ENCODE data around the gene KDM1B.
"Not testable (repeated sequence)": the region's sequence is repeated elsewhere in the genome, so short reads cannot be mapped to it uniquely, and the experiment has no call there.

The KDM1B gene

GRCh38 chr6:18155150-18155863 is at the start of gene KDM1B:
Gene KDM1B (plus strand): TSS chr6:18155422. CDS start chr6:18159896, 4,474 bp downstream.
- DNase-seq, result peak; percentile 98

- DNase-seq, result no peak
Measured at GRCh38 chr6:18107061-18107460, 48.2 kb upstream of the KDM1B start.

- no peak for DNase-seq
Measured at GRCh38 chr6:18110162-18110561, 45.1 kb upstream of the KDM1B start.

GRCh38 chr6:18115356-18115755 is 39.9 kb upstream of the KDM1B start:
- no peak for DNase-seq

- DNase-seq, result no peak
Measured at GRCh38 chr6:18117136-18117535, 38.1 kb upstream of the KDM1B start.

GRCh38 chr6:18118330-18118729 is 36.9 kb upstream of the KDM1B start:
- no peak for DNase-seq

GRCh38 chr6:18119236-18119635 is 36.0 kb upstream of the KDM1B start:
- no peak for DNase-seq

- no peak for DNase-seq
Measured at GRCh38 chr6:18121580-18122127, 33.6 kb upstream of the KDM1B start.

- DNase-seq, result peak; percentile 73
Measured at GRCh38 chr6:18122128-18123093, 32.8 kb upstream of the KDM1B start, which contains the start of gene NHLRC1. Gene NHLRC1 (minus strand): TSS chr6:18122677. CDS start chr6:18122606, 71 bp downstream.

GRCh38 chr6:18126121-18126520 is 29.1 kb upstream of the KDM1B start:
- DNase-seq, result no peak

- no peak for DNase-seq
Measured at GRCh38 chr6:18132346-18132745, 22.9 kb upstream of the KDM1B start.

GRCh38 chr6:18135171-18135570 is 20.1 kb upstream of the KDM1B start:
- DNase-seq, result no peak

GRCh38 chr6:18136260-18136659 is 19.0 kb upstream of the KDM1B start:
- DNase-seq, result no peak

GRCh38 chr6:18138906-18139305 is 16.3 kb upstream of the KDM1B start:
- DNase-seq, result no peak

- no peak for DNase-seq
Measured at GRCh38 chr6:18139935-18140621, 15.1 kb upstream of the KDM1B start.

GRCh38 chr6:18141805-18142590 is 13.2 kb upstream of the KDM1B start:
- DNase-seq, result no peak

GRCh38 chr6:18142591-18142861 is 12.7 kb upstream of the KDM1B start:
- DNase-seq, result no peak

GRCh38 chr6:18147160-18147559 is 8.1 kb upstream of the KDM1B start:
- no peak for DNase-seq

GRCh38 chr6:18147616-18148015 is 7.6 kb upstream of the KDM1B start:
- DNase-seq, result no peak

- no peak for DNase-seq
Measured at GRCh38 chr6:18148304-18149025, 6.8 kb upstream of the KDM1B start.

- not testable (repeated sequence) for DNase-seq
Measured at GRCh38 chr6:18151391-18151790, 3.8 kb upstream of the KDM1B start.

GRCh38 chr6:18151801-18152200 is 3.4 kb upstream of the KDM1B start:
- DNase-seq, result no peak

All from CD4-positive, alpha-beta T cell treated with Interleukin-6 for 4 hours (primary cell).